Posterior cingulate gyrus (tissue), 11 donors: ENCODE measurements around the gene ROBO1.
"Not testable (repeated sequence)": the region's sequence is repeated elsewhere in the genome, so short reads cannot be mapped to it uniquely, and the experiment has no call there.

Experiments
- DNase-seq, 10 donors: peaks; one replicate each; pipeline versions ENCODE4 v3.0.0 to v3.0.0-alpha.2; 2020 to 2021; ENCODE audit warnings: mixed read lengths in 3 of 10
- intact Hi-C: fragments of 100-400 bp; cut with DNase I; formaldehyde crosslinking; loops from one replicate; pipeline ENCODE4 v1.15.1; 2023

The ROBO1 gene

DNA sequence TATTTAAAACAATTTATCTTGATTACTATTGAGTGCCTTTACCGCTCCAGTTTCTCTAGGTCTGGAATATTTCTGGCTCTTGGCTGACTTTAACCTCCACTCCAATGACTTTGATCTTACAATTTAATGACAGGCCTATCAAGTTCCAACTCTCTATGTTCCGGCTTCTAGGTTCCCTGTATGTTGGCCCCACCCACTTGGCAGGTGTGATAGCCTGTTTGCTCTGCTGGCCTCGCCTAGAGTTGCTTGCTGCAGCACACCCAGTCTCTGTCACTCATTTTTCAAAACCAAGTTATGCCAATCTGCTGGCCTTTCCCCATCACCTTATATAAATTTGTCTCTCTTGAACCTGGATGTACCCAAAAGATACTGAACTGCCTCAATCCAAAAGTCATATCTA is 428.0 kb downstream of the ROBO1 start:
- intact Hi-C loops: no loop called here
- DNase-seq: no peak

DNA sequence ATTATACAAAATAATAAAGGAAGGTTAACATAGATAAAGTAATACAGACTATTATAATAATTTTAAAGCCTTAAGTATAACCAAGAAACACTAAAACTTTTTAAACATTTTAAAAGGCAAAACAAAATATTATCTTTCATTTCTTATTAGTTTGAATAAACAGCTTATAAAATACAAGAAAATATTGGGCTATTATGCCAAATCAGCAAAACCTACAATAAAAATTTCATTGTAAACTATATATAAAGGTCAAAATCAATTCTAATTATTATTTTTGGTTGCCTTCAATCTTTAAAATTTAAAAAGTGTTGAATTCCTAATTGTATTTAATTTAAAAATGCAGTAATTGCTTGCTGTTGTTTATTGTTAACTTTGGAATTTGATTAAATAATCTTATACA is 430.0 kb downstream of the ROBO1 start:
- DNase-seq: no peak
- intact Hi-C loops: no loop called here

DNA sequence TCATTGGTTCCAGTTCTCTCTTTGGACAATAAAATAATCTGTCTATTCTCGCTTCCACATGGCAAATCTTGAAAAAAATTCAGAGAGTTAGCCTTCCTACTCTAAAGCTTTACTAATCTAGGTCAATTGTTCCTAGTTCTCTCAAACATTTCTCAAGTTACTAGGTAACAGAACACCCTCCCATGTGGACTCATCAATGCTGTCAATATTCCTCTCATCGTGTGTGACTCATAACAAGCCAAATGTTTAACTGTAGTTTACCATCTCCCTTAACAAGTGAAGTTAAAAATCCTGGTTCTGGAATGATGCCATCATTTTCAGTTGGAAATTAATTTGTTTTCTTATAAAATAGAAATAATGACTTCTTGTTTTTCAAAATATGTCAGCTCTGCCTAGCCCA is 438.6 kb downstream of the ROBO1 start:
- DNase-seq: no peak
- intact Hi-C loops: no loop called here

DNA sequence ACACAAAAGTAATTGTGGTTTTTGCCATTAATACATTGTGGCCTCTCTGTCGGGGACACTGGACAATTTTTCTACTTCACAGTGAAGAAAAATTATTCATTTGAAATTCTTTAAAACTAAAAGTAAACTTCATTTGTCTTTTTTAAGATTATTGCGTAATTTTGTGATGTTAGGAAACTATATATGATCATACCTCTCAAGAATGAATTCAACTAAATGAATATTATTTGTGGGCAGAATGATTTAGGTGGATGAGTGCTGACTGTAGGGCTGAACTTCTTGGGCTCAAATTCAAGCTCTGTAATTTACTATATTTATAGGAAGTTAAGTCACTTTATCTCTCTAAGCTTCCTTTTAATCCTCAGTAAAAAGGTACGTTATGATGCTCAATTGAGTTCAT is 441.2 kb downstream of the ROBO1 start:
- intact Hi-C loops: no loop called here
- no peak for DNase-seq

DNA sequence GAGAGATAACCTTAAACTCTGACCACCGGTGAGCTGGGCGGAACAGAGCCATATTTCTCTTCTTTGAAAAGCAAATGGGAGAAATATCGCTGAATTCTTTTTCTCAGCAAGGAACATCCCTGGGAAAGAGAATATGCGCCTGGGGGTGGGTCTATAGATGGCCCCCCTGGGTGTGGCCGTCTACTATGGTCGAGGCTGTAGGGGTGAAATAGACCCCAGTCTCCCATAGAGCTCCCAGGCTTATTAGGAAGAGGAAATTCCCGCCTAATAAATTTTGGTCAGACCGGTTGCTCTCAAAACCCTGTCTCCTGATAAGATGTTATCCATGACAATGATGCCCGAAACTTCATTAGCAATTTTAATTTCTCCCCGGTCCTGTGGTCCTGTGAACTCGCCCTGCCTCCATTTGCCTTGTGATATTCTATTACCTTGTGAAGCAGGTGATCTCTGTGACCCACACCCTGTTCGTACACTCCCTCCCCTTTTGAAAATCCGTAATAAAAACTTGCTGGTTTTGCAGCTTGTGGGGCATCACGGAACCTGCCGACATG is 441.9 kb downstream of the ROBO1 start:
- intact Hi-C loops, DNase-seq: not testable (repeated sequence)

DNA sequence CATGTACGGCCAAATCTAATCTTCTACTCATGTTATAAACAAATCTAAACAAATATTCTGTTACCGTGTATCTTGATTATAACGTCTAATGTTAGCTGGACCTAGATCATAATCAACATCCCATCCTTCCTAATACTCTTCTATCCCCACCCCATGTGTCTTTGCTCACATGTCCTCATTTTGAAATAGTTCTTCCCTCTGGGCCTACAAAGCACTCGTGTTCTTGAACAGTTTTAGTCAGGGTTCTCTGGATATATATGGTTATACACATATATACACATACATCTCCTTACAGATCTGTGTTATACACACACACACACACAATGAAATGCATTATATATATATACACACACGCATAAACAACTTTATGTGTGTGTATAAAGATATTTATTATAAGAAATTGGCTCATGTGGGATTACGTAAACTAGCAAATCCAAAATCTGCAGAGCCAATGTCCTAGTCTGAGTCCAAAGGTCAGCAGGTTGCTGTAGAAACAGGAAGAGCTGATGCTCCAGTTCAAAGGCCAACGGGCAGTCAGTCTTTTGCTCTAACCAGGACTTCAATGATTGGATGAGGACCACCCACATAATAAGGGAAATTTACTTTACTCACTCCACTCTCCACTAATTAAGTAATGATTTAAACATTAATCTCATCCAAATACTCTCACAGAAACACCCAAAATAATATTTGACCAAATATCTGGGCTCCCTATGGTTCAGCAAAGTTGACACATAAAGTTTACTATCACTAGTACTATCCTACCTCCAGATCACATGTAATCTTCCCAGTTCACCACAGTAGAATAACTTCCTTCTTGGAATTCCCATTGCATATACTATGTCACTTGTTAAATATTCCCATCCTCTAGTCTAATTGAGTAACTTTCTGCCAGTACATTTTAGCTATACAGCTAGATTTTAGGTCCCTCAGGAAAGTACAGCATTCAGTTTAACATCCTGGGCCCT is 450.0 kb downstream of the ROBO1 start:
- intact Hi-C loops: no loop called here
- no peak for DNase-seq

DNA sequence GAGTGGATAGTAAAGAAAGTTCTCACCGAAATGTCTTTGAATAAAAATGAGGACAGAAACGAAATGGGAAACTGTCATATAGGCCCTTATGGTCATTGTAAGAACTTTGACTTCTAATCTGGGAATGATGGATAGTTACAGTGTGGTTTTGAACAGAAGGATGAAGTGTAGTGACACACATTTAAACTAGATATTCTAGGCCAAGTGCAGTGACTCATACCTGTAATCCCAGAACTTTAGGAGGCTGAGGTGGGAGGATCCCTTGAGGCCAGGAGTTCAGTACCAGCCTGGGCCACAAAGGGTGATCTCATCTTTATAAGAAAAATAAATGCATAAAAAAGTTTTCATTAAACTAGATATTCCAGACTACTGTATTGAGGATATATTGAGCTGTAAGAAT is 452.8 kb downstream of the ROBO1 start:
- intact Hi-C loops: no loop called here
- no peak for DNase-seq

DNA sequence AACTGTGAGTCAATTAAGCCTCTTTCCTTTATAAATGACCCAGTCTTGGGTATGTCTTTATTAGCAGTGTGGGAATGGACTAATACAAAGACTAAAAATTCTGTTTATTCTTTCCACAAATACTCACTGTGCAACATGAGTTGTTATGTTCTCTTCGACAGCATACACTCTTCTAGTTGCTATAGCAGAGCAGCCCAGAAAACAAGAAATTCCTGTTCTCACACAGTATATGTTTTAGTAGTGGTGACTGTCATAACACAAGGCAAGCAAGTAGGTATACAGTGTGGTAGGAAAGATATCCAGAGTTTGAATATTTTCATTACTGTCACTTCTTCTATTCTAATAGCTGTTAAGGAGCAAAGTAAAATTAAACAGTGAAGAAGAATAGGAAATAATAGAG is 453.3 kb downstream of the ROBO1 start:
- no peak for DNase-seq
- intact Hi-C loops: no loop called here

DNA sequence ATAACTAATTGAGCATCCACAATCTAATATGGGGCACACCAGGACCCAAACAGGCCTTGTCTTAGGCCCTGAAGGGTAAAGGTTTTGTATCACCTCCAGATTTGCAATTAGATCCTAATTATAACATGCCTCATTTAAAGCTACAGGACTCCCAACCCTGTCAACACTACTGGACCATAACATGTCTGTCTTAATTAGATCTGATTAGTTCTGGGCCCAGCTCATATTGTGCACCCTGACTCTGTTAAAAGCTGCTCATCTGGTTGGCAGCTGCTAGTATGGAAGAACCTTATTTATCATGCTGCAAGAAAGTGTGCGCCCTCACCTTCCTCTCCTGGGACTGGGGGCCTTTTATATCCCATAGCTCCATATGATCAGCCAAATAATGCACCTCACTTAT is 457.8 kb downstream of the ROBO1 start:
- intact Hi-C loops: no loop called here
- DNase-seq: no peak

DNA sequence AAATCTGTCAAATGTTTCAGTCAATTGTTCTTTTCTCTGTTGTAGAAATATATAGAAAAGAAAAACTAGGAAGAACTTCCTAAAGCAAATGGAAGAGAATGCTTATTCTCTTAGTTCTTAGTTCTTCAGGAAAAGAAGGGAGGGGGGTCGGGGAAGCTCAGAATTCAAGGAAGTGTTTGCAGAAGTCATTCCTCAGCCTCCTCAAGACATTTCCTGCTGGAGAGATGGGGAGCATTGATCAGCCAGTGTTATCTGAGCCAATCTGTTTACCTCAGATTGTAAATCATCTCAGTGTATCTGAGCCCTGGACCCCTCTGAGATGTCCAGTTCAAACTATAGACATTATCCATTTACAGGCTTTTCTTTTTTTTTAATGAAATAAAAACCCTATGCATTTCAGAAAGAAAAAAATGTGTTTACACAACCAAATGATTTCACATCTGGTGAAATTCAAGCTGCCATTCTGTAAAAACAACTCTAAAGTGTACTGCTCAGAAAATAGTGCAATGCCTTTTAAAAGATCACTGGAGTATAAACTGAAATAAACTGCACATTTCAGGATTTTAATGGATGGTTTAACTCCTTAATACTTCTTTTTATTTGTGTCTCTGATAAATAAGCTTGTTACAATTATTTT is 460.7 kb downstream of the ROBO1 start:
- intact Hi-C loops: no loop called here

DNA sequence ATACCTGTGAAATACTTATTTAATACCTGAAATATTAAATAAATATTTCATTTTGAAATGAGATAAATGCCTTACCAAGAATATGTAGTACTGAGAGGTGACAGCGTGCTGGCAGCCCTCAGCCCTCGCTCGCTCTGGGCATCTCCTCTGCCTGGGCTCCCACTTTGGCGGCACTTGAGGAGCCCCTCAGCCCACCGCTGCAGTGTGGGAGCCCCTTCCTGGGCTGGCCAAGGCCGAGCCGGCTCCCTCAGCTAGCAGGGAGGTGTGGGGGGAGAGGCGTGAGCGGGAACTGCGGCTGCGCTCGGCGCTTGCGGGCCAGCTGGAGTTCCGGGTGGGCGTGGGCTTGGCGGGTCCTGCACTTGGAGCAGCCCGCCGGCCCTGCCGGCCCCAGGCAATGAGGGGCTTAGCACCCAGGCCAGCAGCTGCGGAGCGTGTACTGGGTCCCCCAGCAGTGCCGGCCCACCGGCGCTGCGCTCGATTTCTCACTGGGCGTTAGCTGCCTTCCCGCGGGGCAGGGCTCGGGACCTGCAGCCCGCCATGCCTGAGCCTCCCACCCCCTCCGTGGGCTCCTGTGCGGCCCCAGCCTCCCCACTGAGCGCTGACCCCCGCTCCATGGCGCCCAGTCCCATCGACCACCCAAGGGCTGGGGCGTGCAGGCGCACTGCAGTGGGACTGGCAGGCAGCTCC is 467.7 kb downstream of the ROBO1 start:
- DNase-seq: peak in 3 of 10 donors; percentile 63 to 77 (median 74)

More for the DNA sequence above, 460.7 kb downstream of the ROBO1 start:
- DNase-seq: no peak

DNA sequence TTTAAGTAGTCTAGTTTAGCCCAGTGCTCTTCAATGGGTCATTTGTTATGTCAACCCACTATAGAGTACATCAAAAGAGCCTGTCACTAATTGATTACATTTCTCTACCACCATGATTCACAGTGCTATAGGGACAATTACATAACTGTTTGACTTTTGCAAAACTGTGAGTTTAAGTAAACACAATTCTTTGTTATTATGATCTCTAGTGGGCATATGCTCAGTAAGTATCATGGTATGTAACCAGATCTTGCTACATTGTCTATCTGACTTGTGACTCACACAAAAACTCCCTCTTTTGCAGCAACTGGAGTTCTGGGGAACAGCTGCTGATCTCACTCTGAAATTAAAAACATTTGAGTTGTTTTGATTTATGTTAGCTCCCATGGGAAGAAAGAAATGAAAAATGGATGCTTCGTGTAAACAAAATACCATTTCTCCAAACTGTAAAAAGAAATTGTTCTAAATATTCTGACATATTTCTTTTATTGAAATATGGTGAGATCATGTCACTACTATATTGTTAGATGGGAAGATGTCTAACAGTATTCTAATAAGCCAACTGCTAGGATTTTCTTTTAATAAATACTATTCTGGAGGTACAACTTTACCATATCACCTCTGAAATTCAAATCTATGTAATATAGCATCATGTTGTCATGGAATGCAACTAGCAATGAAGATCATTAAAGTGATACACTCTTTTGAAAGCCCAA is 470.4 kb downstream of the ROBO1 start:
- no peak for DNase-seq
- intact Hi-C loops: no loop called here

More for the DNA sequence above, 467.7 kb downstream of the ROBO1 start:
- intact Hi-C loops: not testable (repeated sequence)

DNA sequence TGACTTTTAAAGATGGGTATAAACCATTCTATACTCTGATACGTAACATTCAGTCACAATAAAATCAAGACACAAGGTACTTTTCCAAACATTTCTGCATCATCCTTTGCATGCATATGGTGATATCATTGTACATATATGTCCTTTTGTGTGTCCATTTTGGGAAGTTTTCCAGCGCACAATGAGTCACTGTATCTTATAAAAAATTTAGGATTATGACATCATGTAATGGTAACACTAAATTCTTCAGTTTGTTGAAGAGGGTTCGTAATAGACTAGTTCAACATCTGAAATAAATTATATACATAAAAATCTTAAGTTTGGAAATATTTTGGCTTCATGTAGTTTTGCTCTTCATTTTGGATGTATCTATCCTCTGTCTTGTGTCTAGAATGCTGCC is 480.9 kb downstream of the ROBO1 start:
- intact Hi-C loops: no loop called here
- no peak for DNase-seq

DNA sequence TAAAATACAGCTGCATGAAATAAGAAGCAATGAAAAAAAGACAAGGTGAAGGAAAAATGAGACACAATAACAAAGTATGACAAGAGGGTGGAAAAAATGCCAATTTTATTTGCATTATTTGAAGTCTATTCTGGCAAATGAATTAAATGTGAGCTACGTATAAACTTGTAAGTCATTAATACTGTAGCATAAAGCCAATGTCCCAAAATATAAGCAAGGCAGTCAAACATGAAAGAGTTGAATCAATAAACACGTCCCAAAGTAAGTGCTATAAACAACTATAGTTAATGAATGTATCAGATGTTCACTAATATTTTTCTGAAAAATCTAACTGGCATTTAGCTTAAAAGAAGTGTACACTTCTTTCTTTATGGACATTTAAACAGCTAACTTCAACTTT is 481.9 kb downstream of the ROBO1 start:
- DNase-seq: no peak
- intact Hi-C loops: no loop called here

DNA sequence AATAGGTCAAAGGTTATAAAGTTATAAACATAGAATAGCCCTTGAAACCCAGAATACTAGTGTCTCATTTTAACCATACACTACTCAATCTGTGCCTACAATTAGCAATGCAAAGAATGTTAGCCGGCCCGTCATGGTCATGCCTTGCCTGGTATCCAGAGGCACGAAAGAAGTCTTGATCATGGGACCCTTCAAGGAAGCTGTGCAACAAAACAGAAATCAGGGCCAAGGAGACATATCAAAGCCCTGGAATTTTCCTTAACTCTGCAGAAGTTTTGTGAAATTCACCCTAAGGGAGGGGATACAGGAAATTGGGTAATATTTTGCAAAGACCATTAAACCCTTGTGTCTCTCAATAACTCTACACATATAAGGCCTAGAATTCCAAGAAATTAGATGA is 482.4 kb downstream of the ROBO1 start:
- DNase-seq: no peak

DNA sequence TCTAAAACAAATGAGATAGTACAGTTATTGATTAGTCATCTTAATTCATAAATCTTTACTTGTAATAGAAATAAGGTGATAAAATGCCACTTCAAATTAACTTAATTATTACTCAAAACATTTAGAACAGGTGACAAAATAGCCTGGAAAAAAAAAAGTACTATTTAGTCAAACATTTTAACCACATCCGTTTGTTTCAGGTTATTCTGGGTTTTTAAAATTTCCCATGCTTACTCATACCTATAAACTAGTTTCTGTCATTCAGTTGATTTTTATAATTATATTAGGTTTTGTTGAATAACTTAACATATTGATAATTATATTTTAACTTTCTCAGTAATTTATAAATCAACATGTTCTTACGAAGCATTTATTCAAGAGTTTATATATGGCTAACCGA is 483.0 kb downstream of the ROBO1 start:
- DNase-seq: no peak
- intact Hi-C loops: no loop called here

More for the DNA sequence above, 482.4 kb downstream of the ROBO1 start:
- intact Hi-C loops: no loop called here

DNA sequence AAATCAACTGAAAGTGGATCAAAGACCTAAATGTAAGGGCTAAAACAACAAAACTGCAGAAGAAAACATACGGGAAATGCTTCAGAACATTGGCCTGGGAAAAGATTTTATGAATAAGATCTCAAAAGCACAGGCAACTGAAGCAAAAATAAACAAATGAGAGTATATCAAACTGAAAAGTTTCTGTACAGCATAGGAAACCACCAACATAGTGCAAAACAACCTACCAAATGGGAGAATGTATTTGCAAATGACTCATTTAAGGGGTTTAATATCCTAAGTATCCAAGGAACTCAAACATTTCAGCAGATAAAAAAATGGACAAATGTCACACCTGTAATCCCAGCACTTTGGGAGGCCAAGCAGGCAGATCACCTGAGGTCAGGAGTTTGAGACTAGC is 489.1 kb downstream of the ROBO1 start:
- no peak for DNase-seq

DNA sequence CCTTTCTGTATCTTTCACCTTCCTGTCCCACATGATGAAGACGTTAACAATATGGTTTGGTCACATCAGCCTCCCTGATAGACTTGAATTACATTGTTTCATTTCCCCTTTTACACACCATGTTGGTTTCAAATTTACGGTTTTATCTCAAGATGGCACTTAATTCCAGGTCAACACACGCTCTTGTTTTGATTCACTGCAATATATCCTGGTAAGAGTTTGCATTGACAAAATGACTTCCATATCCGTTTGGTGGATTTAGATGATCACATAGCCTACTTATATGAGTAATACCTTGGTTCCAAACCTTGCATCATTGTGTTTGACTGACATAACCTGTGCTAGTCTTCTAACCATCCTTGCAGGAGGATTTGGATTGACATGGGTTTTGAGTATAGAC is 499.4 kb downstream of the ROBO1 start:
- intact Hi-C loops: no loop called here
- no peak for DNase-seq

More for the DNA sequence above, 489.1 kb downstream of the ROBO1 start:
- intact Hi-C loops: no loop called here

DNA sequence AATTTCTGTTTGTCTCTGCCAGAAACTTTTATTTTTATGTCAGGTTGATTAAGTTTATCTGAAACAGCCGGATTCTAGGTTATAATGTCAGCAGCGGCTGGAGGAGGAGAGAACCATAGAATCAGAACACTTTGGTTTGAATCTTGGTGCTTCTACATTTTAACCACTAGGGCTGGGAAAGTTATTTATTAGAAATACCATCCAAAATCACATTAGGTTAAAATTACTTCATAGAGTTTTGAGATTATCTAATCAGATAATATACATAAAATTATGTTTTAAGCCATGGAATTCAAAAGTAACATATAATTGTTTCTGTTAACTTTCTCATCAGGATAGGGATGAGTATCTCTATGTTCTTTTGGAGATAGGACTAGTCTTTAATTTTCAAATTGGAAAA is 502.9 kb downstream of the ROBO1 start:
- intact Hi-C loops: no loop called here
- no peak for DNase-seq

DNA sequence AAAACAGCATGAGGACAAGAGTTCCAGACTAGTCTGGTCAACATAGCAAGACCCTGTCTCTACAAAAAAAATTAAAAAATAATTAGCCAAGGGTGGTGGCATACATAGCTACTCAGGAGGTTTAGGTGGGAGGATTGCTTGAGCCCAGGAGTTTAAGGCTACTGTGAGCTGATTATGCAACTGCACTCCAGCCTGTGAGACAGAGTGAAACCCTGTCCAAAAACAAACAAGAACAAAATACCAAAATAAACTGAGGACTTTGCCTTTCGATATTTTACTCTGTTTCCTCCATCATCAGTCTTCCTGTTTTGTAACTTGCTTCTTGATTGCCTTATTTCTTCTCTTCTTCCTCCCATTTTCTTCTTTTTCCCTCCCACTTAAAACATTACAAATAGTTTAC is 504.4 kb downstream of the ROBO1 start:
- DNase-seq: no peak
- intact Hi-C loops: no loop called here
